ENCODE data around the gene SHB. TPM values are rescaled to one million over a fixed set of nuclear protein-coding genes. Genes with fewer than 3 reads are reported as not detected.

Gene SHB
- total and polyA plus RNA-seq, 2 of the 13 experiments (the other 11 are each of a cell fraction or from before 2014, with no cell fraction given), result 19.4 to 20.7 TPM

DNA sequence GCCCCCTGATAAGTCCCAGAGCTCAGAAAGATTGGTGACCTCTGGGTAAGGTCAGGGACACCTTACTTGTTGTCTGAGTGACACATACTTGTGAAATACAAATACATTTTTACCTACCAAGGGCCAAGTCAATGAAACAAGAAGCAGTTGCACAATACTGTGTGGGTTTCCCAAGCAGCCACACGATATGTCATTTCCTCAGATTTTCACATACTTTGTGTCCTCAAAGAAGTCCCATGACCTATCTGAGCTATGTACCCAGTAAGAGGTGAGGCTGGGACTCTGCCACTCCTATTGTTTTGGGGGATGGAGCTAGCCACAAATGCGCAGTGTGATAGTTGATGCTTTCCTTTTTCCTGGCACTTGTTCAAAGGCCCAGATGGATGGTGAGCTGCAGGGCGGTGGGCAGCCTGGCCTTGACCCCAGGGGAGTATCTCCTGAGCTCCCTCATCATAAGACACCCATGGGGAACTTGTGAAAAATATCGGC lies 160.3 kb downstream of the SHB start (continued):
- TF ChIP-seq, protein P1, sequence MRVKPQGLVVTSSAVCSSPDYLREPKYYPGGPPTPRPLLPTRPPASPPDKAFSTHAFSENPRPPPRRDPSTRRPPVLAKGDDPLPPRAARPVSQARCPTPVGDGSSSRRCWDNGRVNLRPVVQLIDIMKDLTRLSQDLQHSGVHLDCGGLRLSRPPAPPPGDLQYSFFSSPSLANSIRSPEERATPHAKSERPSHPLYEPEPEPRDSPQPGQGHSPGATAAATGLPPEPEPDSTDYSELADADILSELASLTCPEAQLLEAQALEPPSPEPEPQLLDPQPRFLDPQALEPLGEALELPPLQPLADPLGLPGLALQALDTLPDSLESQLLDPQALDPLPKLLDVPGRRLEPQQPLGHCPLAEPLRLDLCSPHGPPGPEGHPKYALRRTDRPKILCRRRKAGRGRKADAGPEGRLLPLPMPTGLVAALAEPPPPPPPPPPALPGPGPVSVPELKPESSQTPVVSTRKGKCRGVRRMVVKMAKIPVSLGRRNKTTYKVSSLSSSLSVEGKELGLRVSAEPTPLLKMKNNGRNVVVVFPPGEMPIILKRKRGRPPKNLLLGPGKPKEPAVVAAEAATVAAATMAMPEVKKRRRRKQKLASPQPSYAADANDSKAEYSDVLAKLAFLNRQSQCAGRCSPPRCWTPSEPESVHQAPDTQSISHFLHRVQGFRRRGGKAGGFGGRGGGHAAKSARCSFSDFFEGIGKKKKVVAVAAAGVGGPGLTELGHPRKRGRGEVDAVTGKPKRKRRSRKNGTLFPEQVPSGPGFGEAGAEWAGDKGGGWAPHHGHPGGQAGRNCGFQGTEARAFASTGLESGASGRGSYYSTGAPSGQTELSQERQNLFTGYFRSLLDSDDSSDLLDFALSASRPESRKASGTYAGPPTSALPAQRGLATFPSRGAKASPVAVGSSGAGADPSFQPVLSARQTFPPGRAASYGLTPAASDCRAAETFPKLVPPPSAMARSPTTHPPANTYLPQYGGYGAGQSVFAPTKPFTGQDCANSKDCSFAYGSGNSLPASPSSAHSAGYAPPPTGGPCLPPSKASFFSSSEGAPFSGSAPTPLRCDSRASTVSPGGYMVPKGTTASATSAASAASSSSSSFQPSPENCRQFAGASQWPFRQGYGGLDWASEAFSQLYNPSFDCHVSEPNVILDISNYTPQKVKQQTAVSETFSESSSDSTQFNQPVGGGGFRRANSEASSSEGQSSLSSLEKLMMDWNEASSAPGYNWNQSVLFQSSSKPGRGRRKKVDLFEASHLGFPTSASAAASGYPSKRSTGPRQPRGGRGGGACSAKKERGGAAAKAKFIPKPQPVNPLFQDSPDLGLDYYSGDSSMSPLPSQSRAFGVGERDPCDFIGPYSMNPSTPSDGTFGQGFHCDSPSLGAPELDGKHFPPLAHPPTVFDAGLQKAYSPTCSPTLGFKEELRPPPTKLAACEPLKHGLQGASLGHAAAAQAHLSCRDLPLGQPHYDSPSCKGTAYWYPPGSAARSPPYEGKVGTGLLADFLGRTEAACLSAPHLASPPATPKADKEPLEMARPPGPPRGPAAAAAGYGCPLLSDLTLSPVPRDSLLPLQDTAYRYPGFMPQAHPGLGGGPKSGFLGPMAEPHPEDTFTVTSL (CRISPR knock-in tag; IDR thresholded peaks at IDR 0.05; ENCODE audit: borderline replicate concordance), result peak; percentile 43; the same call in 1 of the 2 replicates
- no peak for TF ChIP-seq ASH2L (IDR thresholded peaks at IDR 0.05; ENCODE audit: insufficient read length, low read depth, low read length)
- no peak for TF ChIP-seq ZNF720 (CRISPR knock-in tag; IDR thresholded peaks at IDR 0.05)
- TF ChIP-seq ZNF460 (CRISPR knock-in tag; IDR thresholded peaks at IDR 0.05; ENCODE audit: borderline replicate concordance), result no peak
- TF ChIP-seq, protein P2, sequence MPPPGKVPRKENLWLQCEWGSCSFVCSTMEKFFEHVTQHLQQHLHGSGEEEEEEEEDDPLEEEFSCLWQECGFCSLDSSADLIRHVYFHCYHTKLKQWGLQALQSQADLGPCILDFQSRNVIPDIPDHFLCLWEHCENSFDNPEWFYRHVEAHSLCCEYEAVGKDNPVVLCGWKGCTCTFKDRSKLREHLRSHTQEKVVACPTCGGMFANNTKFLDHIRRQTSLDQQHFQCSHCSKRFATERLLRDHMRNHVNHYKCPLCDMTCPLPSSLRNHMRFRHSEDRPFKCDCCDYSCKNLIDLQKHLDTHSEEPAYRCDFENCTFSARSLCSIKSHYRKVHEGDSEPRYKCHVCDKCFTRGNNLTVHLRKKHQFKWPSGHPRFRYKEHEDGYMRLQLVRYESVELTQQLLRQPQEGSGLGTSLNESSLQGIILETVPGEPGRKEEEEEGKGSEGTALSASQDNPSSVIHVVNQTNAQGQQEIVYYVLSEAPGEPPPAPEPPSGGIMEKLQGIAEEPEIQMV (CRISPR knock-in tag; IDR thresholded peaks at IDR 0.05; ENCODE audit: low read depth), result no peak
- no peak for TF ChIP-seq MYNN (CRISPR knock-in tag; IDR thresholded peaks at IDR 0.05; ENCODE audit: low read depth)
- TF ChIP-seq ZNF12 (CRISPR knock-in tag; IDR thresholded peaks at IDR 0.05), result peak; percentile 84
- TF ChIP-seq FLYWCH1 (CRISPR knock-in tag; IDR thresholded peaks at IDR 0.05), result no peak
- TF ChIP-seq RNF2 (conservative IDR thresholded peaks at IDR 0.05; ENCODE audit: low read depth), result no peak
- TF ChIP-seq, protein P3, sequence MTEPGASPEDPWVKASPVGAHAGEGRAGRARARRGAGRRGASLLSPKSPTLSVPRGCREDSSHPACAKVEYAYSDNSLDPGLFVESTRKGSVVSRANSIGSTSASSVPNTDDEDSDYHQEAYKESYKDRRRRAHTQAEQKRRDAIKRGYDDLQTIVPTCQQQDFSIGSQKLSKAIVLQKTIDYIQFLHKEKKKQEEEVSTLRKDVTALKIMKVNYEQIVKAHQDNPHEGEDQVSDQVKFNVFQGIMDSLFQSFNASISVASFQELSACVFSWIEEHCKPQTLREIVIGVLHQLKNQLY (CRISPR knock-in tag; IDR thresholded peaks at IDR 0.05), result 0 out of 2 replicates have a peak, but pooled peaks have one; percentile 36
- TF ChIP-seq, protein P4, sequence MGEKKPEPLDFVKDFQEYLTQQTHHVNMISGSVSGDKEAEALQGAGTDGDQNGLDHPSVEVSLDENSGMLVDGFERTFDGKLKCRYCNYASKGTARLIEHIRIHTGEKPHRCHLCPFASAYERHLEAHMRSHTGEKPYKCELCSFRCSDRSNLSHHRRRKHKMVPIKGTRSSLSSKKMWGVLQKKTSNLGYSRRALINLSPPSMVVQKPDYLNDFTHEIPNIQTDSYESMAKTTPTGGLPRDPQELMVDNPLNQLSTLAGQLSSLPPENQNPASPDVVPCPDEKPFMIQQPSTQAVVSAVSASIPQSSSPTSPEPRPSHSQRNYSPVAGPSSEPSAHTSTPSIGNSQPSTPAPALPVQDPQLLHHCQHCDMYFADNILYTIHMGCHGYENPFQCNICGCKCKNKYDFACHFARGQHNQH (CRISPR knock-in tag; IDR thresholded peaks at IDR 0.05), result no peak; the same call in 1 of the 2 replicates
- no peak for TF ChIP-seq EED (CRISPR knock-in tag; IDR thresholded peaks at IDR 0.05)
- TF ChIP-seq ZNF496 (CRISPR knock-in tag; IDR thresholded peaks at IDR 0.05; ENCODE audit: insufficient replicate concordance), result no peak
- TF ChIP-seq, protein P5, sequence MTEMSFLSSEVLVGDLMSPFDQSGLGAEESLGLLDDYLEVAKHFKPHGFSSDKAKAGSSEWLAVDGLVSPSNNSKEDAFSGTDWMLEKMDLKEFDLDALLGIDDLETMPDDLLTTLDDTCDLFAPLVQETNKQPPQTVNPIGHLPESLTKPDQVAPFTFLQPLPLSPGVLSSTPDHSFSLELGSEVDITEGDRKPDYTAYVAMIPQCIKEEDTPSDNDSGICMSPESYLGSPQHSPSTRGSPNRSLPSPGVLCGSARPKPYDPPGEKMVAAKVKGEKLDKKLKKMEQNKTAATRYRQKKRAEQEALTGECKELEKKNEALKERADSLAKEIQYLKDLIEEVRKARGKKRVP (CRISPR knock-in tag; IDR thresholded peaks at IDR 0.05), result peak in 1 of 2 experiments; percentile 88; a peak in 2 of 4 replicates
- no peak for TF ChIP-seq KLF11 (CRISPR knock-in tag; IDR thresholded peaks at IDR 0.05)
- peak; percentile 74; the same call in 1 of the 2 replicates for TF ChIP-seq SALL1 (CRISPR knock-in tag; IDR thresholded peaks at IDR 0.05)

Measured in HepG2 (cell line).